Duodenal mucosa (tissue), 2 donors: ENCODE data around the gene SLC29A3.
"Not testable (repeated sequence)": the region's sequence is repeated elsewhere in the genome, so short reads cannot be mapped to it uniquely, and the experiment has no call there.

ENCODE experiments used
- H3K27ac ChIP-seq: one replicate; pipeline ENCODE4 v1.7.0; 2013; ENCODE audit warnings: low read depth, low read length
- H3K27me3 ChIP-seq, 2 donors: one replicate each; pipeline ENCODE4 v1.7.0; 2013; ENCODE audit warnings: low read length in 2 of 2, control low read depth in 1 of 2; ENCODE audit not compliant: insufficient read depth in 2 of 2, control insufficient read depth in 1 of 2
- H3K36me3 ChIP-seq, 2 donors: one replicate each; pipeline ENCODE4 v1.7.0; 2013; ENCODE audit warnings: low read length in 2 of 2, control low read depth in 1 of 2; ENCODE audit not compliant: insufficient read depth in 2 of 2, control insufficient read depth in 1 of 2
- H3K4me1 ChIP-seq, 2 donors: one replicate each; pipeline ENCODE4 v1.7.0; 2013; ENCODE audit warnings: low read length in 2 of 2, control low read depth in 1 of 2; ENCODE audit not compliant: insufficient read depth in 2 of 2, control insufficient read depth in 1 of 2
- H3K4me3 ChIP-seq, 2 donors: one replicate each; pipeline ENCODE4 v1.7.0; 2013; ENCODE audit warnings: low read length in 2 of 2, low read depth in 1 of 2
- H3K9ac ChIP-seq, 2 donors: one replicate each; pipeline ENCODE4 v1.7.0; 2013; ENCODE audit warnings: low read length in 2 of 2, low read depth in 1 of 2
- H3K9me3 ChIP-seq, 2 donors: one replicate each; pipeline ENCODE4 v1.7.0; 2013; ENCODE audit warnings: low read length in 2 of 2, control low read depth in 1 of 2; ENCODE audit not compliant: control insufficient read depth in 1 of 2

The SLC29A3 gene

GRCh38 chr10:71351628-71352319 is 32.7 kb downstream of the SLC29A3 start:
- Histone ChIP-seq H3K9ac (no peak overlapping the region), H3K4me1 (peaks cover 0 to 5% of the 10 kb centered on the region in 2 donors), H3K36me3 (peaks cover 0 to 15% of the 10 kb centered on the region in 2 donors), H3K4me3 (no peak overlapping the region), H3K27ac (no peak overlapping the region), H3K9me3 (no peaks in the 10 kb centered on the region), H3K27me3 (no peaks in the 10 kb centered on the region)

GRCh38 chr10:71353639-71354038 is 34.6 kb downstream of the SLC29A3 start:
- Histone ChIP-seq H3K27me3 (no peaks in the 10 kb centered on the region), H3K36me3 (peaks cover 0 to 15% of the 10 kb centered on the region in 2 donors), H3K9ac (no peak overlapping the region), H3K27ac (no peak overlapping the region), H3K4me1 (peaks cover 0 to 5% of the 10 kb centered on the region in 2 donors), H3K4me3 (no peak overlapping the region), H3K9me3 (no peaks in the 10 kb centered on the region)

GRCh38 chr10:71354776-71355175 is 35.7 kb downstream of the SLC29A3 start:
- no peaks in the 10 kb centered on the region for H3K9me3 ChIP-seq
- peaks cover 0 to 5% of the 10 kb centered on the region in 2 donors for H3K4me1 ChIP-seq
- H3K36me3 ChIP-seq = peaks cover 0 to 20% of the 10 kb centered on the region in 2 donors
- H3K27ac ChIP-seq = no peak overlapping the region
- no peak overlapping the region for H3K4me3 ChIP-seq
- no peak overlapping the region for H3K9ac ChIP-seq
- H3K27me3 ChIP-seq = no peaks in the 10 kb centered on the region

- Histone ChIP-seq H3K27ac (no peak overlapping the region), H3K9ac (no peak overlapping the region), H3K4me3 (no peak overlapping the region), H3K36me3 (peaks cover 0 to 18% of the 10 kb centered on the region in 2 donors), H3K9me3 (no peaks in the 10 kb centered on the region), H3K27me3 (no peaks in the 10 kb centered on the region), H3K4me1 (peaks cover 0 to 5% of the 10 kb centered on the region in 2 donors)
Observed at GRCh38 chr10:71355886-71356285, 36.8 kb downstream of the SLC29A3 start.

GRCh38 chr10:71357792-71358265 is 38.8 kb downstream of the SLC29A3 start:
- Histone ChIP-seq H3K9ac (no peak overlapping the region), H3K4me3 (no peak overlapping the region), H3K4me1 (no peaks in the 10 kb centered on the region), H3K27me3 (no peaks in the 10 kb centered on the region), H3K27ac (no peak overlapping the region), H3K9me3 (no peaks in the 10 kb centered on the region), H3K36me3 (peaks cover 1 to 25% of the 10 kb centered on the region in 2 donors)

GRCh38 chr10:71358277-71358676 is 39.2 kb downstream of the SLC29A3 start:
- peaks cover 3 to 27% of the 10 kb centered on the region in 2 donors for H3K36me3 ChIP-seq
- H3K4me3 ChIP-seq = no peak overlapping the region
- H3K27me3 ChIP-seq = no peaks in the 10 kb centered on the region
- H3K9me3 ChIP-seq = no peaks in the 10 kb centered on the region
- no peak overlapping the region for H3K9ac ChIP-seq
- H3K27ac ChIP-seq = no peak overlapping the region
- no peaks in the 10 kb centered on the region for H3K4me1 ChIP-seq

GRCh38 chr10:71358906-71359305 is 39.8 kb downstream of the SLC29A3 start:
- not testable (repeated sequence) for H3K4me1 ChIP-seq, H3K9ac ChIP-seq, H3K9me3 ChIP-seq, H3K27ac ChIP-seq, H3K4me3 ChIP-seq, H3K27me3 ChIP-seq
- H3K36me3 ChIP-seq = peaks cover 3 to 27% of the 10 kb centered on the region in 2 donors

- Histone ChIP-seq H3K9ac (no peak overlapping the region), H3K36me3 (peaks cover 3 to 27% of the 10 kb centered on the region in 2 donors), H3K9me3 (no peaks in the 10 kb centered on the region), H3K27ac (no peak overlapping the region), H3K27me3 (no peaks in the 10 kb centered on the region), H3K4me3 (no peak overlapping the region), H3K4me1 (no peaks in the 10 kb centered on the region)
Observed at GRCh38 chr10:71359364-71360046, 40.4 kb downstream of the SLC29A3 start.

GRCh38 chr10:71360735-71361134 is 41.7 kb downstream of the SLC29A3 start:
- Histone ChIP-seq H3K27ac (no peak overlapping the region), H3K27me3 (no peaks in the 10 kb centered on the region), H3K9me3 (no peaks in the 10 kb centered on the region), H3K36me3 (peaks cover 3 to 25% of the 10 kb centered on the region in 2 donors), H3K9ac (no peak overlapping the region), H3K4me3 (no peak overlapping the region), H3K4me1 (no peaks in the 10 kb centered on the region)

GRCh38 chr10:71361581-71361980 is 42.5 kb downstream of the SLC29A3 start:
- Histone ChIP-seq H3K27ac (no peak overlapping the region), H3K9ac (no peak overlapping the region), H3K27me3 (no peaks in the 10 kb centered on the region), H3K4me1 (no peaks in the 10 kb centered on the region), H3K9me3 (no peaks in the 10 kb centered on the region), H3K4me3 (no peak overlapping the region), H3K36me3 (peaks cover 3 to 19% of the 10 kb centered on the region in 2 donors)
